Transverse colon (tissue), 4 donors: ENCODE data around the gene ZNF101.

Experiments used
- EP300 ChIP-seq: sonication (generic); formaldehyde crosslinking; IDR thresholded peaks from one replicate; pipeline ENCODE4 v1.6.1; 2017; ENCODE audit warnings: antibody characterized with exemption, low read depth
- POLR2A ChIP-seq: fragments of 450-650 bp; IDR thresholded peaks from one replicate; pipeline ENCODE4 v1.6.1; 2016; ENCODE audit warnings: antibody characterized with exemption, mild to moderate bottlenecking, moderate library complexity
- POLR2AphosphoS5 ChIP-seq, 3 donors: sonication (generic); formaldehyde crosslinking; IDR thresholded peaks; one replicate each; pipeline ENCODE4 v1.6.1; 2016; ENCODE audit warnings: antibody characterized with exemption in 3 of 3
- TF ChIP-seq, protein P1 (sequence below), 5 experiments: fragments of 200-600 bp in 3 of 5; fragments of 450-650 bp in 2 of 5; sonication (generic) in 3 of 5; IDR thresholded peaks; 1 replicate in 2 of 5; 2 replicates in 3 of 5; pipeline ENCODE4 v1.5.1; 2016 to 2017; ENCODE audit warnings: antibody characterized with exemption in 5 of 5, inconsistent platforms in 3 of 5, mild to moderate bottlenecking in 2 of 5, moderate library complexity in 1 of 5

GRCh38 chr19:19668230-19669012 is at the start of gene ZNF101:
- TF ChIP-seq POLR2AphosphoS5 (IDR thresholded peaks at IDR 0.05) = peak; percentile 39 to 65 (median 42)
- TF ChIP-seq, protein P1, sequence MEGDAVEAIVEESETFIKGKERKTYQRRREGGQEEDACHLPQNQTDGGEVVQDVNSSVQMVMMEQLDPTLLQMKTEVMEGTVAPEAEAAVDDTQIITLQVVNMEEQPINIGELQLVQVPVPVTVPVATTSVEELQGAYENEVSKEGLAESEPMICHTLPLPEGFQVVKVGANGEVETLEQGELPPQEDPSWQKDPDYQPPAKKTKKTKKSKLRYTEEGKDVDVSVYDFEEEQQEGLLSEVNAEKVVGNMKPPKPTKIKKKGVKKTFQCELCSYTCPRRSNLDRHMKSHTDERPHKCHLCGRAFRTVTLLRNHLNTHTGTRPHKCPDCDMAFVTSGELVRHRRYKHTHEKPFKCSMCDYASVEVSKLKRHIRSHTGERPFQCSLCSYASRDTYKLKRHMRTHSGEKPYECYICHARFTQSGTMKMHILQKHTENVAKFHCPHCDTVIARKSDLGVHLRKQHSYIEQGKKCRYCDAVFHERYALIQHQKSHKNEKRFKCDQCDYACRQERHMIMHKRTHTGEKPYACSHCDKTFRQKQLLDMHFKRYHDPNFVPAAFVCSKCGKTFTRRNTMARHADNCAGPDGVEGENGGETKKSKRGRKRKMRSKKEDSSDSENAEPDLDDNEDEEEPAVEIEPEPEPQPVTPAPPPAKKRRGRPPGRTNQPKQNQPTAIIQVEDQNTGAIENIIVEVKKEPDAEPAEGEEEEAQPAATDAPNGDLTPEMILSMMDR (IDR thresholded peaks at IDR 0.05) = no peak
- TF ChIP-seq POLR2A = peak; percentile 61
- no peak for TF ChIP-seq EP300
